ENCODE data around the gene PPIE.

- TF ChIP-seq CTCF (conservative IDR thresholded peaks at IDR 0.05; ENCODE audit: low read length) (no peak), EZH2phosphoT487 (IDR thresholded peaks at IDR 0.05; ENCODE audit: borderline replicate concordance, low read depth, low read length) (no peak)
Observed at GRCh38 chr1:39776400-39776713, 37.7 kb downstream of the PPIE start.
